ENCODE data around the gene ZNF497.
A peak's percentile ranks its signal among the peaks of the same experiment; 100 is the strongest.

GRCh38 chr19:58380662-58381459 is 18.3 kb upstream of the ZNF497 start, which contains the start of gene ZNF837:
- TF ChIP-seq, protein P1, sequence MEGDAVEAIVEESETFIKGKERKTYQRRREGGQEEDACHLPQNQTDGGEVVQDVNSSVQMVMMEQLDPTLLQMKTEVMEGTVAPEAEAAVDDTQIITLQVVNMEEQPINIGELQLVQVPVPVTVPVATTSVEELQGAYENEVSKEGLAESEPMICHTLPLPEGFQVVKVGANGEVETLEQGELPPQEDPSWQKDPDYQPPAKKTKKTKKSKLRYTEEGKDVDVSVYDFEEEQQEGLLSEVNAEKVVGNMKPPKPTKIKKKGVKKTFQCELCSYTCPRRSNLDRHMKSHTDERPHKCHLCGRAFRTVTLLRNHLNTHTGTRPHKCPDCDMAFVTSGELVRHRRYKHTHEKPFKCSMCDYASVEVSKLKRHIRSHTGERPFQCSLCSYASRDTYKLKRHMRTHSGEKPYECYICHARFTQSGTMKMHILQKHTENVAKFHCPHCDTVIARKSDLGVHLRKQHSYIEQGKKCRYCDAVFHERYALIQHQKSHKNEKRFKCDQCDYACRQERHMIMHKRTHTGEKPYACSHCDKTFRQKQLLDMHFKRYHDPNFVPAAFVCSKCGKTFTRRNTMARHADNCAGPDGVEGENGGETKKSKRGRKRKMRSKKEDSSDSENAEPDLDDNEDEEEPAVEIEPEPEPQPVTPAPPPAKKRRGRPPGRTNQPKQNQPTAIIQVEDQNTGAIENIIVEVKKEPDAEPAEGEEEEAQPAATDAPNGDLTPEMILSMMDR (IDR thresholded peaks at IDR 0.05 in 8 of 11, conservative IDR thresholded peaks at IDR 0.05 in 3 of 11) = peak in 6 of 11 experiments; percentile 10 to 56 (median 36)
- peak; percentile 65 to 86 (median 84) for TF ChIP-seq POLR2A (IDR thresholded peaks at IDR 0.05)
